H1 (cell line): Measurements from ENCODE around the gene MORC3. TPM values are rescaled to one million over a fixed set of nuclear protein-coding genes. Genes with fewer than 3 reads are reported as not detected.

Source experiments
- CTCF ChIA-PET: fragments of 300-600 bp; sonication (Branson Sonifier 250); formaldehyde crosslinking; loops from one replicate; lab custom pipeline; 2021; ENCODE audit not compliant: partially characterized antibody; lab: Charles Lee
- POLR2A ChIA-PET: fragments of 300-600 bp; sonication (Branson Sonifier 250); formaldehyde crosslinking; loops from one replicate; lab custom pipeline; 2021; ENCODE audit warnings: inconsistent platforms; ENCODE audit not compliant: partially characterized antibody; lab: Charles Lee
- DNase-seq, 2 experiments: peaks; one replicate each; pipeline versions ENCODE4 v3.0.0 to v3.0.0-alpha.2; 2010 to 2022; ENCODE audit warnings: low spot score in 2 of 2, low read depth in 1 of 2, mixed read lengths in 1 of 2
- FAIRE-seq: peaks from 2 replicates; lab custom pipeline; 2011; peaks lifted over from hg19 to GRCh38; lab: Jason Lieb, UNC
- H2AFZ ChIP-seq: 2 replicates; pipeline ENCODE4 v1.8.1; 2012; ENCODE audit warnings: low read length, inconsistent platforms
- H2AK5ac ChIP-seq: 2 replicates; pipeline ENCODE4 v1.6.1; 2013; ENCODE audit warnings: low read depth, low read length
- H2BK120ac ChIP-seq: replicated peaks from 2 replicates; pipeline ENCODE3; 2013; ENCODE audit warnings: low read depth, low read length, inconsistent platforms
- H2BK12ac ChIP-seq: 2 replicates; pipeline ENCODE4 v1.6.1; 2013; ENCODE audit warnings: low read depth, low read length
- H2BK15ac ChIP-seq: 2 replicates; pipeline ENCODE4 v1.6.1; 2013; ENCODE audit warnings: low read length
- H2BK20ac ChIP-seq: 2 replicates; pipeline ENCODE4 v1.6.1; 2013; ENCODE audit warnings: low read length
- H2BK5ac ChIP-seq: 2 replicates; pipeline ENCODE4 v1.6.1; 2013; ENCODE audit warnings: low read depth, low read length
- H3K14ac ChIP-seq: 2 replicates; pipeline ENCODE4 v1.6.1; 2013; ENCODE audit warnings: inconsistent platforms; ENCODE audit not compliant: insufficient read length
- H3K18ac ChIP-seq: 2 replicates; pipeline ENCODE4 v1.6.1; 2013; ENCODE audit warnings: low read length; ENCODE audit errors: extremely low read depth
- H3K23ac ChIP-seq: 2 replicates; pipeline ENCODE4 v1.6.1; 2013; ENCODE audit warnings: inconsistent platforms; ENCODE audit not compliant: insufficient read length
- H3K23me2 ChIP-seq: 2 replicates; pipeline ENCODE4 v1.6.1; 2013; ENCODE audit warnings: low read depth, low read length
- H3K27ac ChIP-seq: 2 replicates; pipeline ENCODE4 v1.6.1; 2011; ENCODE audit warnings: low read depth, low read length, inconsistent platforms
- H3K27me3 ChIP-seq, 4 experiments: replicated peaks in 1 of 4; 1 replicate in 1 of 4; 2 replicates in 3 of 4; pipeline versions ENCODE4 v1.6.1 to v1.8.1; 2011 to 2013; ENCODE audit warnings: low read length in 3 of 4, mild to moderate bottlenecking in 3 of 4, inconsistent platforms in 2 of 4, mixed read lengths in 2 of 4, moderate library complexity in 1 of 4; ENCODE audit not compliant: control insufficient read depth in 3 of 4, insufficient read depth in 3 of 4; ENCODE audit errors: extremely low read depth in 1 of 4
- H3K36me3 ChIP-seq, 4 experiments: 2 replicates each; pipeline versions ENCODE4 v1.6.1 to v1.8.1; 2011 to 2013; ENCODE audit warnings: mild to moderate bottlenecking in 4 of 4, low read length in 3 of 4, moderate library complexity in 2 of 4, control low read depth in 1 of 4, inconsistent platforms in 1 of 4; ENCODE audit not compliant: insufficient read depth in 4 of 4, control insufficient read depth in 2 of 4
- H3K4ac ChIP-seq: replicated peaks from 2 replicates; pipeline ENCODE3; 2013; ENCODE audit warnings: low read length, low read depth, mixed read lengths, inconsistent platforms; ENCODE audit not compliant: insufficient read length
- H3K4me1 ChIP-seq, 4 experiments: replicated peaks in 1 of 4; 1 replicate in 1 of 4; 2 replicates in 3 of 4; pipeline versions ENCODE4 v1.6.1 to v1.8.1; 2011 to 2013; ENCODE audit warnings: low read length in 3 of 4, inconsistent platforms in 2 of 4, mixed read lengths in 1 of 4; ENCODE audit not compliant: insufficient read depth in 4 of 4, control insufficient read depth in 3 of 4
- H3K4me2 ChIP-seq, 2 experiments: 2 replicates each; pipeline versions ENCODE4 v1.6.1 to v1.8.1; 2011 to 2013; ENCODE audit warnings: low read depth in 2 of 2, low read length in 2 of 2, control low read depth in 1 of 2, inconsistent platforms in 1 of 2, mild to moderate bottlenecking in 1 of 2; ENCODE audit not compliant: insufficient read depth in 1 of 2
- H3K4me3 ChIP-seq, 4 experiments: fragments of 200-600, 300-600 bp in 1 of 4; sonication (generic), shearing (Covaris generic), sonication (Bioruptor Twin) in 1 of 4; 2 replicates each; pipeline versions ENCODE4 v1.5.1 to v1.8.1; 2011 to 2016; ENCODE audit warnings: low read length in 4 of 4, low read depth in 3 of 4, control low read depth in 2 of 4, inconsistent platforms in 2 of 4, mild to moderate bottlenecking in 2 of 4, mixed read lengths in 1 of 4, moderate library complexity in 1 of 4; ENCODE audit not compliant: insufficient read depth in 2 of 4; ENCODE audit errors: extremely low read depth in 1 of 4
- H3K56ac ChIP-seq: replicated peaks from 2 replicates; pipeline ENCODE3; 2013; ENCODE audit warnings: low read depth, mild to moderate bottlenecking, mixed read lengths, low read length, inconsistent platforms; ENCODE audit not compliant: insufficient read length
- H3K79me1 ChIP-seq: 2 replicates; pipeline ENCODE4 v1.6.1; 2013; ENCODE audit warnings: low read depth, low read length, control low read depth
- H3K79me2 ChIP-seq, 2 experiments: 2 replicates each; pipeline versions ENCODE4 v1.6.1 to v1.8.1; 2012 to 2013; ENCODE audit warnings: low read length in 2 of 2, mild to moderate bottlenecking in 2 of 2, inconsistent platforms in 1 of 2; ENCODE audit not compliant: insufficient read depth in 2 of 2, control insufficient read depth in 1 of 2
- H3K9ac ChIP-seq, 4 experiments: replicated peaks in 1 of 4; 1 replicate in 1 of 4; 2 replicates in 3 of 4; pipeline versions ENCODE4 v1.6.1 to v1.8.1; 2011 to 2013; ENCODE audit warnings: low read depth in 3 of 4, low read length in 3 of 4, control low read depth in 2 of 4, mild to moderate bottlenecking in 2 of 4, moderate library complexity in 2 of 4, inconsistent platforms in 1 of 4; ENCODE audit errors: extremely low read depth in 1 of 4
- H3K9me3 ChIP-seq, 2 experiments: 2 replicates each; pipeline versions ENCODE4 v1.6.1 to v1.8.1; 2012 to 2013; ENCODE audit warnings: mild to moderate bottlenecking in 2 of 2, moderate library complexity in 2 of 2, control low read depth in 1 of 2, inconsistent platforms in 1 of 2, low read depth in 1 of 2, low read length in 1 of 2, mixed read lengths in 1 of 2; ENCODE audit not compliant: insufficient read depth in 2 of 2
- H4K20me1 ChIP-seq, 2 experiments: replicated peaks in 1 of 2; 2 replicates each; pipeline versions ENCODE3 to v1.8.1; 2011 to 2013; ENCODE audit warnings: inconsistent platforms in 2 of 2, low read length in 2 of 2, mild to moderate bottlenecking in 1 of 2; ENCODE audit not compliant: insufficient read depth in 2 of 2, control insufficient read depth in 1 of 2
- H4K5ac ChIP-seq: 2 replicates; pipeline ENCODE4 v1.6.1; 2013; ENCODE audit warnings: low read length, low read depth, mixed read lengths, inconsistent platforms; ENCODE audit not compliant: insufficient read length
- H4K8ac ChIP-seq: 2 replicates; pipeline ENCODE4 v1.8.0; 2013; ENCODE audit warnings: mild to moderate bottlenecking, moderate library complexity, low read length, inconsistent platforms; ENCODE audit not compliant: insufficient read depth; ENCODE audit errors: extremely low read depth
- H4K91ac ChIP-seq: replicated peaks from 2 replicates; pipeline ENCODE3; 2013; ENCODE audit warnings: low read length, mixed read lengths, inconsistent platforms; ENCODE audit not compliant: insufficient read length
- CEBPB ChIP-seq: IDR thresholded peaks from 2 replicates; pipeline ENCODE4 v1.6.1; 2012; ENCODE audit warnings: low read depth, low read length
- CREB1 ChIP-seq: IDR thresholded peaks from 2 replicates; pipeline ENCODE4 v1.6.1; 2012; ENCODE audit warnings: inconsistent platforms
- EGR1 ChIP-seq: IDR thresholded peaks from 2 replicates; pipeline ENCODE4 v1.6.1; 2011; ENCODE audit warnings: low read depth, low read length, borderline replicate concordance
- GTF2F1 ChIP-seq: IDR thresholded peaks from 2 replicates; pipeline ENCODE4 v1.6.1; 2012; ENCODE audit warnings: low read depth, low read length, improper control_type of control experiment, borderline replicate concordance
- HDAC6 ChIP-seq: IDR thresholded peaks from one replicate; pipeline ENCODE4 v1.7.1; 2012; ENCODE audit warnings: low read depth, mild to moderate bottlenecking, inconsistent platforms, low read length, moderate library complexity
- MAFK ChIP-seq: IDR thresholded peaks from 2 replicates; pipeline ENCODE4 v1.6.1; 2012; ENCODE audit warnings: low read depth, mild to moderate bottlenecking, improper control_type of control experiment, low read length
- PHF8 ChIP-seq: fragments of 200-600 bp; sonication (generic); conservative IDR thresholded peaks from 2 replicates; pipeline ENCODE4 v1.7.1; 2012; ENCODE audit warnings: low read depth, mild to moderate bottlenecking, inconsistent platforms, low read length, moderate library complexity
- SIRT6 ChIP-seq: IDR thresholded peaks from one replicate; pipeline ENCODE4 v1.7.1; 2012; ENCODE audit warnings: low read length, inconsistent platforms
- SUZ12 ChIP-seq: fragments of 200-600 bp; sonication (generic); IDR thresholded peaks from 2 replicates; pipeline ENCODE4 v1.6.1; 2012; ENCODE audit warnings: mild to moderate bottlenecking, inconsistent platforms, low read length, moderate library complexity, mixed read lengths
- TAF1 ChIP-seq: IDR thresholded peaks from 2 replicates; pipeline ENCODE4 v1.6.1; 2011; ENCODE audit warnings: mild to moderate bottlenecking, low read depth, low read length
- WGBS, 2 experiments: shearing (Covaris generic) in 1 of 2; methylation state at CpG; one replicate each; pipeline versions ENCODE4 v1.1.6 to v1.1.7; 2013 to 2015; ENCODE audit warnings: low lambda C conversion rate in 2 of 2, mixed read lengths in 2 of 2, inconsistent platforms in 1 of 2, low coverage in 1 of 2, missing lambda C conversion rate in 1 of 2; ENCODE audit not compliant: insufficient replicate concordance in 2 of 2, insufficient coverage in 1 of 2, insufficient read length in 1 of 2; ENCODE audit errors: extremely low coverage in 1 of 2, missing lambda C conversion rate in 1 of 2; 5-methylcytosine and 5-hydroxymethylcytosine counted together
- polyA plus RNA-seq, 7 experiments: library from polyadenylated mRNA; depleted of rRNA in 3 of 7; stranded (reverse) in 5 of 7; unstranded in 2 of 7; fragments of >200 nt in 5 of 7; fragments of 200-250 nt in 2 of 7; gene quantifications; 1 replicate in 5 of 7; 2 replicates in 1 of 7; 4 replicates in 1 of 7; pipeline versions ENCODE4 v1.2.1 to v1.2.3, GENCODE V29; 2011 to 2013; ENCODE audit warnings: missing spikeins in 2 of 7, mixed read lengths in 2 of 7
- total RNA-seq: library from RNA; stranded (reverse); fragmentation: NEBNext Ultra II Directional; extraction: Animal tissue kit (Norgen Biotek cat#: 25700); gene quantifications from 2 replicates; pipeline ENCODE4 v1.2.1, GENCODE V29; 2021

MORC3 gene
- total and polyA plus RNA-seq, 2 of the 8 experiments (the other 6 are each of a cell fraction or from before 2014, with no cell fraction given), result 5.0 to 20.4 TPM

DNA sequence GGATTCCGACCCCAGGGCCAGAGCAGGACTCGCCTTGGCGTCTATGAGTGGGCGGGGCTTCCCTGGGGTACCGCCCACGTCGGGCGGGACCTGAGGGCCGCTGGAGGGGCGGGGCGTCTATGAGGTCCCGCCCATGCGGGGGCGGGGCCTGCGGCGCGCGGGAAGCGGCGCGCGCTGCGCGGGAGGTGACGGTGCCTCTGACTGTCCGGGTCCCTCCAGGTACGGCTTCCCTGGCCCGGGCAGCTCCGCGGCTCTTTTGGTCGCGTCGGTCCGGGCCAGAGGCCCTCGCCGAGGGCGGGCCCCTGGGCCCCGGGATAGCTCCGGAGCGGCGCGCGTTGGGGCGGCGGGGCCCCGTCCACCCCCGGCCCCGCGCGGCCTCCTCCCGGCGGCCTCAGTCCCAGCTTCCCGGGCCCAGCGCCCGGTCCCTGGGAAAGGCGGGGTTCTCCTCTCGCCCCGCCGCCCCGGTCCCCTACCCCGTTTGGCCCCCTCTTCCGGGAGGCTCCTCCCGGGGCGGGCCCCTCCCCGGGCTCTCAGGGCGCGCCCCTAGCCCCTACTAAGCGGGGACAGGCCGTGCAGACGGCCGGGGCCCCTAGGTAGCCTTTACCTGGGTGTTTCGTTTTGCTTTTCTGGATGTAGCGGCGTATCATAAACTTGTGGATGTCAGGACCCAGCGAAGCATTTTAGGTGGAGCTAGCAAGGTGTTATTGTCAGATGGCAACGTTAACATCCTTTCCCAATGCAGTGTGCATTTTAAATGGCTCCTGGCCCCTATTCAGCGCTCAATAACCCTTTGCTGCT lies 65.4 kb downstream of the MORC3 start, which contains the start of gene CHAF1B:
TSS of gene CHAF1B (plus strand) at position 160 of the 798 bp plus-strand sequence. CDS start 745 bp downstream, outside the sequence.
- H3K18ac ChIP-seq, result no peak within 1 kb of the TSS
- no peaks in the 10 kb centered on the region for H3K79me2 ChIP-seq
- peak within 1 kb of the TSS; percentile 75 for H2AFZ ChIP-seq
- H3K9ac ChIP-seq, result peak within 1 kb of the TSS; percentile 71 to 87 (median 74); a peak in 6 of 7 replicates
- no peaks in the 10 kb centered on the region; the same call in 1 of the 2 replicates for H3K23me2 ChIP-seq
- no peak within 1 kb of the TSS for H4K91ac ChIP-seq
- H3K4me2 ChIP-seq, result peak within 1 kb of the TSS; percentile 71 to 95
- no peak within 1 kb of the TSS for H3K4ac ChIP-seq
- H2BK12ac ChIP-seq, result no peak within 1 kb of the TSS
- DNase-seq (peak; percentile 73 to 98), FAIRE-seq (no peak)
- H4K8ac ChIP-seq, result no peak within 1 kb of the TSS
- CTCF ChIA-PET, result interaction anchor here (1.2 kb wide), 1 partner anchor 175 kb away, joined by 3 read pairs; no protein-coding TSS in a partner anchor
- no peak within 1 kb of the TSS for H2BK120ac ChIP-seq
- H3K4me1 ChIP-seq, result peaks cover 0 to 9% (median 3%) of the 10 kb centered on the region in 4 experiments; a peak in 3 of 7 replicates
- H4K20me1 ChIP-seq, result no peaks in the 10 kb centered on the region
- H3K23ac ChIP-seq, result no peak within 1 kb of the TSS
- no peaks in the 10 kb centered on the region for H3K27me3 ChIP-seq
- H3K56ac ChIP-seq, result no peak within 1 kb of the TSS
- peaks cover 0 to 11% (median 0%) of the 10 kb centered on the region in 4 experiments; a peak in 3 of 8 replicates for H3K36me3 ChIP-seq
- 12% methylated on average over 16 of the region's 77 CpGs; no CpG with 5 or more reads in 1 of the 2 experiments for WGBS, 2 experiments
- POLR2A ChIA-PET, result interaction anchor here (1.1 to 1.7 kb wide), 3 partner anchors 9 to 230 kb away, joined by 3 to 5 read pairs (median 4); no protein-coding TSS in a partner anchor
- H3K4me3 ChIP-seq, result peak within 1 kb of the TSS; percentile 73 to 99 (median 74)
- H2BK15ac ChIP-seq, result no peak within 1 kb of the TSS
- no peak within 1 kb of the TSS for H2BK5ac ChIP-seq
- peak within 1 kb of the TSS; percentile 60; the same call in 1 of the 2 replicates for H3K27ac ChIP-seq
- no peaks in the 10 kb centered on the region; the same call in 1 of the 2 replicates for H3K79me1 ChIP-seq
- no peaks in the 10 kb centered on the region for H3K9me3 ChIP-seq
- no peak within 1 kb of the TSS for H3K14ac ChIP-seq
- no peak within 1 kb of the TSS for H2BK20ac ChIP-seq
- H2AK5ac ChIP-seq, result no peak within 1 kb of the TSS
- H4K5ac ChIP-seq, result no peak within 1 kb of the TSS
- TF ChIP-seq HDAC6 (no peak), PHF8 (peak; percentile 83), GTF2F1 (no peak), SIRT6 (no peak), TAF1 (peak; percentile 89), EGR1 (peak; percentile 87), MAFK (no peak), CREB1 (peak; percentile 60; the same call in 1 of the 2 replicates), SUZ12 (no peak), CEBPB (no peak)
